GM18861 (cell line): Measurements from ENCODE around the gene PUSL1.

Source experiments
- ATAC-seq: cut with Tn5 transposase; IDR thresholded peaks from one replicate; pipeline ENCODE4 v1.9.1; 2021; ENCODE audit not compliant: unreplicated experiment

The PUSL1 gene

DNA sequence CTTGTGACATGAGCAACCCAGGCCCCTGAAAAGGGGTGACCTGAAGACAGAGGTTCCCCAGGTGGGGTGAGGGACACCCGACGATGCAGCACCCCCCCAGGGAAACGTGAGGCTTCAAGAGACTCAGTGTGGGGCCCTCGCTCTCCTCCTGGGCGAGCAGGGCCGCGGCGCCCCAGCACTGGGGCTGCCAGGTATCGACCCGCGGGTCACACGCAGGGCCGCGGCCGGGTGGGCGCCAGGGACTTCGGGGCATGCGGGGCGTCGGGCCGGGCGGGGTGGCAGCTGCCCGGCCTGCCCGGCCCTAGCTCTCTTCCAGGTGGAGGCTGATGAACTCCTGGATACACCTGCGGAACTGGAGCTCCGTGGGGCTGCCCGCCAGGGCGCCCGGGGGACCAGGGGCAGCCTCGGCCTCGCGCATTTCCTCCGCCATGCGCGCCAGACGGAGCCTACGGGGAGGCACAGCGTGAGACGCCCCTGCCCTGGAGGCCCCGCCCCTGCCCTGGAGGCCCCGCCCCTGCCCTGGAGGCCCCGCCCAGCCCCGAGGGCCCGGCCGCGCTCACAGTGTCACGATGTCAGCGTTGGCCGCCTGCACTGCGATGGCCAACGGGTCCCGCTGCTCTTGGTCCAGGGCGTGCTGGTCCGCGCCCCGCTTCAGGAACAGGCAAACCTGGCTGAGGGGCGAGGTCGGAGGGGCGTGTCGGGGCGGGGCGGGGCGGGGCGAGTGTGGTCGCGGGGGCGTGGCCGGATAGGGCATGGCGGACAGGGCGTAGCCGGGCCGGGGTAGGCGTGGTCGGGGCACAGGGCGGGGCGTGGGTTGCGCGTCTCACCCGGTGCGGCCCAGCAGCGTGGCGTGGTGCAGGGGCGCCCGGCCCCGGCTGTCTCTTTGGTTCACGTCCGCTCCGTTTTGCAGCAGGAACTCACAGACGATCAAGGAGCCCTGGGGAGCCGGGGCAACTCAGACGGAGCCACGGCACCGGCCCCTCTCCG, 14.8 kb upstream of the PUSL1 start:
- ATAC-seq = no peak

DNA sequence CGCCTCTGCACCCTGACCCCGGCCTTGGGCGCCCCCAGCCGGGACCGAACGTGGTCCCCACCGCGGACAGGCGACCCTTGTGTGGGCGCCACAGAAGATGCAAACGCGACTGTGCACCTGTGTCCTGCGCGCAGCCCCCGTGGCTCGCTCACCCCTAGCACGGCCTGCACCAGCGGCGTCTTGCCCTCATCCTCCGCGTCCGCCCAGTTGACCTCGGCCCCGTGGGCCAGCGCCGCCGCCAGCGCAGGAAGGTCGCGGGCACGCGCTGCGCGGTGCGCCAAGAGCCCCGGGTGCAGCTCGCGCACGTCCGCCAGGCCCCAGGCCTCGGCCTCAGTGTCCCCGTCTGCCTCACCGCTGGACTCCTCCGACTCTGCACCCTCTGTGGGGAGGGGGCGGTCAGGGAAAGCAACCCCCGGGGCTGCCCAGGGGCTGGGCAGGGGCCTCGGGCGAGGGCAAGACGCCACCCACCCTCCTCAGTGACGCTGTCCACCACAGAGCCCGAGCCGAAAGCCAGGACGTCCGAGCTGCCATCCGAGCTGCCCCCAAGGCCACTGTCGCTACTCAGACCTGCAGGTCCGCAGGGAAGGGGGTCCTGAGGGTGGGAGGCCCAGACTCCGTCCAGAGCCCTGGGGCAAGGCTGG, 14.0 kb upstream of the PUSL1 start:
- ATAC-seq = no peak

DNA sequence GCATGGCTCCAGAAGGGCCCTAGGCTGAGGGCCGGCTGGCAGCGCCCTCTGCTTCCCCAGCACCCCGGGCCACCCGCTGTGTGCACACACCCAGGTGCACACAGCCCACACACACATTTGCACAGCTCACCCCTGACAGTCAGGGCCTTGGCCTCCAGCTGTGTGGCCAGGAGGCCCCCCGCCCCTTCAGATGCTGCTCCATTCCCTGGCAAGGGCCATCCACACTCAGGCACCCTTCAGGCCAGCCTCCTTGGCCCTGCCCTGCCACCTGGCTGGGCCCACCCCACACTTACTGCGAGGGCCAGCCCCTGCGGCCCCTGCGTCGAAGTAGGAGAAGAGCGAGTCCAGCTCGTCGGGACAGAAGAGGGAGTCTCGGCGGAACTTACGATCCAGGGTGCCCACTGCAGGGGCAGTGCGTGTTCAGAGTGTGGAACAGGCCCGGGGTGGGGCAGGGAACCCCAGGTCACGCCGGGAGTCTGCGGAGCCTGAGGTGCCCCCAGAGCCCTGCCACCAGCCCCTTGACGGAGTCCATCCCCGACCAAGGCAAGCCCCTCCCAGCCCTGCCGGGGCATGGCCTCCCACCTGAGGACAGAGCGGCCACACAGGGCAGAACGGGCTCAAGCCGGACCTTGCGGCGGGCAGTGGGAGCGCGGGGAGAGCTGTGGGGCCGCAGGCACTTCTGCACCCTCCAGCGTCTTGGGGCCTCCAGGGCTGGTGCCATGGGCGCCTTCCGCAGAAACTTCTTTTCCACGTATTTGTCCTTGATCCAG, 13.1 kb upstream of the PUSL1 start:
- no peak for ATAC-seq

DNA sequence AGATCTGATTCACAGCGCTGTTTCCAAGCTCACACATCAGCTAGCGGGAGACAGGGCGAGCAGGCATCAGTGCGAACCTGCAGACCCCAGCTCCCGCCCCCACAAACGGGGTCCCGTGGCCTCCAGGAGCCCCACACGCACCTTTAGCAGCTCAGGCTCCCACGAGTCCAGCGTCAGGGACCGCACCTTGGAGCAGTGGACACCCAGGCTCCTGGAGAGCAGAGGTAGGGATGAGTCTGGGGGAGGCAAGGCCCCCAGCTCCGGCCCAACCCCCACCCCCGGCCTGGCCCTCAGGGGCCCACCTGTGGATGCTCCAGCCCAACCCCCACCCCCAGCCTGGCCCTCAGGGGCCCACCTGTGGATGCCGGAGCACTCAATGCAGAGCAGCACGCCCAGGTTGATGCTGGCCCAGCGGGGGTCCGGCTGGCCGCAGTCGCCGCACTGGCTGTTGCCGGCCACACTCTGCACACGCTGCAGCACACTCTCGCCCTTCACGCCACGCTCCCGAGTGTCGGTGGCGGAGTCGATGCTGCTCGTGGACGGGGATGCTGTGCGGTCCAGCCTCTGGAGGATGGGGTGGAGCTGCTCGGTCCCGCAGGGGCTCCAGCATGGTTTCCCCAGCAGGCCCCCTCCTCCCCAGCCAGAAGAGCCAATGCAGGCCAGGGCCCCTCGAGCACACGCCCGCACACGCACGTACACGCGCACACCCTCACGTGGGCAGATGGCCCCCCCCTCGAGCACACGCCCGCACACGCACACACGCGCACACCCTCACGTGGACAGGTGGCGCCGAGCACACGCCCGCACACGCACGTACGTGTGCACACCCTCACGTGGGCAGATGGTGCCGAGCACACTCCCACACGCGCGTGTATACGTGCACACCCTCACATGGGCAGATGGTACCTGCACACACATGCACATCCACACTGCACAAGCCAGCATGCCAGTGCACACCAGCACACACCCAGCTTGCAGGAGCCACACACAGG, 12.0 kb upstream of the PUSL1 start:
- ATAC-seq = no peak

DNA sequence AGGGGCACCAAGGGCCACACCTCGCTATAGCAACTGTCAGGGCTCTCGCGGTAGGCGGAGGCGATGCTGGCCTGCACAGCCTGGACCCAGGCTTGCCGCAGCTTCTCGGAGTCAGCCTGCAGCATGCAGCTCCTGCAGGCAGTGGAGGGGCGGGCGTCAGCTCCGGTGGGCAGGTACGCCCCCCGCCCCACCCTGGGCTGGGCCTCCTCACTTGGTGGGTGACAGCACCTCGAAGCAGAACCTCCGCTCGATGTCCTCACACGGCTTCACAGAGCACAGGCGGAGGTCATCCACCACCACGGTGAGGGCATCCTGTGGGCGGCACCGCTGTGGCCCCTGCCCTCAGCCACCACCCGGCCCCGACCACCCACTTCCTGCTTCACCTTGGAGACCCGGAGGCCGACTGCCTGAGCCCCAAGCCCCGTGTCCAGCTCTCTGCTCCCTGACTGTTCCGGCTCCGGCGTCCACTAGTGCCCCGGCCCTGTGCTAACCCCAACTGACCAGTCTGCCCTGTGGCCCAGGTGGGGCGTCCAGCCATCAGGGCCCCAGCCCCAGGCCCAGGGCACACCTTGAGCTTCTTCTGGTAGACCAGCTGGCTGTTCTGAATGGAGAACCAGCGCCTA, 10.5 kb upstream of the PUSL1 start:
- ATAC-seq = no peak

DNA sequence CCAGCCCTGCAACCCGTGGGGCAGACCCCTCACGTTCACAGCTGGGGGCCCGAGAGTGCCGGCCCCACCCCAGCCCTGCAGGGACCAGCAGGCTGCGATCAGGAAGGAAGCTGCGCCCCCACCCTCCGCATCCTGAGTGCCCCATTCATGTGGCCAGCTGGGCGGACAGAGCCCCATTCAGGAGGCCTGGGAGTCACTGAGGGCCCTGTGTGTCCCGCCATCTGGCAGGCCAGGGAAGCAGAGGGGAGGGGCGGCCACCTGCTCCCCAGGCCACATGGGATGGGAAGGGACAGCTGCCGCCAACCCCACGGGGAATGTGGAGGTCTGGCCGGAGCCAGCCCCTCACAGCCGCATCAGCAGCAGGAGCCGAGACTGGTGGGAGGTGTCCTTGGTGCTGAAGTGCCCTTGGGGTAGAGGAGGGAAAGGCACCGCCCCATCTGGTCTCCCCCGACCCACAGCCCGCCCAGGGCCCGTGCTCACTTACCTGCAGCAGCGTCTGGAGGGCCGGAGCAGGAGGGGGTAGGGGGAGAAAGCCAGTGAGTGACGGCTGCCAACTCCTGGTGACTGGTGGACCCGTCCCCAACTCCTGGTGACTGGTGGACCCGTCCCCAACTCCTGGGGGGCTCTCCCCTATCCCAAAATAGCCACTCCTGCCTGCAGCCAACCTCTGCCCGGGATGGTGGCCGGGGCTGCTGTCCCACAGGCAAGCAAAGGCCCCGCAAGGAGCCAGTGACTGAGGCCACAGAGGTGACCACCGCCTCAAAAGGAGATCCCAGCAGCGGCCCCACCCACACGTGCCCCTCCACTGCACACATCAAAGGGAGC, 9.3 kb upstream of the PUSL1 start:
- no peak for ATAC-seq

DNA sequence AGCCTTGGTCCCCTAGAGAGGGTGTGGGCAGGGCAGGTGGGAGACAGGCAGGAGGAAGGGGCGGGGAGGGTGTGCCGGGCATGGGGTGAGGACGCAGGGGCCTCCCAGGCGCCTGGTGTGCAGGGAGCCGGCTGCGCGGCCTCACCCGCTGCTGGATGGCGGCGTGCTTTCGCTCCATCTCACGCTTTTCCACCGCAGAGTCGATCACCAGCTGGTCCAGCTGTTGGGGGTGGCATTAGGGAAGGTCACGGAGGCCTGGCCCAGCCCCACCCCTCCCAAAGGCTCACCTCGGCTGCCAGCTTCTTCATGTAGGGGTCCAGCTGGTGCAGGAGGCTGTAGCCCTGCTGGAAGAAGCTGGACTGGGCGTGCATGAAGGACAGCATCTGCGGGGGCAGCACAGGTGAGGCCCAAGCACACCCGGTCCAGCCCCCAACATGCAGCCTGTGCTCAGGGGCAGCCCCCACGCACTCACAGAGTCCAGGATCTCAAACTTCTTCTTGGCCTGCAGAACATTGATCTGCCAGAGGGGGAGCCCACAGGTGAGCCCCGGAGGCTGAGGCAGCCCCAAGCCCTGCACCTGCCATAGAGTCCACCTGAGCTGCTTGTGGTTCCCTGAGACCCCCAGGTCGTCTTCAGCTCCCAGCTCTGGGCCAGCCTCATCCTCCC, 8.6 kb upstream of the PUSL1 start:
- ATAC-seq = no peak

DNA sequence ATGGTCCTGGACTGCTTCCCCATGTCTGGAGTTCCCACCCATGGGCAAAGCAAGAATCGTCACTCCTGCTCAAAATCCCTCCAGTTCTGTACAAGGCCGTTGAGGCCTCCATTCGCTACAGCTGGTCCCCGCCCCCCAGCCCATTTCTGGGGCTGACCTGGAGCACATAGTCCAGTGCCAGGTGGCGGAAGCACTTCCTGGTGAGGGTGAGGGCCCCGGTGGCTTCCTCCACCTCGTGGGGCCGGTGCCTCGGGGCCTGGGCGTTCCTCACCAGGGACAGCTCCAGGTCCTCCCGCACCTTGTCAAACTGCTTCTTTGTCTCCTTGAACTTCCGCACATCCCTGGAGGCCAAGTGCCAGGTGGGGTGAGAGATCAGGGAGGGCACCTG, 8.1 kb upstream of the PUSL1 start:
- no peak for ATAC-seq

DNA sequence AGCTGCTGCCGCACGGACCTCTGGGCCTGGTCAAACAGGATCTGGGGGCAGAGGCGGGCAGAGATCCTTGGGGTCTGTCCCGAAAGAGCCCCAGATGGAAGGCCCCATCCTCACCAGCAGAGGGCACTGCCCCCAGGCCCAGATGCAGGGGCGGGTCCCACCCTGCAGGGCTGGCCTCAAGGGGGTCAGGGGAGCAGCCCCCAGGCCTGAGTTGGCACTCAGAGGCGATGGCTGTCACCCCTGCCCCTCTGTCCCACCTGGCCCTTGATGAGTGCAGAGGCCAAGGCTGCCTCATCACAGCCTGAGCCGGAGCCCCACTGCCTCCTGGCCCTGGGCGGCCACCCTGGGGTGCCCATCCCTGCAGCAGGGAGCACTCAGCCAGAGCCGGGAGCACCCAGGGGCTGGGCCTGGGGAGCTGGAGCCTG, 6.4 kb upstream of the PUSL1 start:
- no peak for ATAC-seq

DNA sequence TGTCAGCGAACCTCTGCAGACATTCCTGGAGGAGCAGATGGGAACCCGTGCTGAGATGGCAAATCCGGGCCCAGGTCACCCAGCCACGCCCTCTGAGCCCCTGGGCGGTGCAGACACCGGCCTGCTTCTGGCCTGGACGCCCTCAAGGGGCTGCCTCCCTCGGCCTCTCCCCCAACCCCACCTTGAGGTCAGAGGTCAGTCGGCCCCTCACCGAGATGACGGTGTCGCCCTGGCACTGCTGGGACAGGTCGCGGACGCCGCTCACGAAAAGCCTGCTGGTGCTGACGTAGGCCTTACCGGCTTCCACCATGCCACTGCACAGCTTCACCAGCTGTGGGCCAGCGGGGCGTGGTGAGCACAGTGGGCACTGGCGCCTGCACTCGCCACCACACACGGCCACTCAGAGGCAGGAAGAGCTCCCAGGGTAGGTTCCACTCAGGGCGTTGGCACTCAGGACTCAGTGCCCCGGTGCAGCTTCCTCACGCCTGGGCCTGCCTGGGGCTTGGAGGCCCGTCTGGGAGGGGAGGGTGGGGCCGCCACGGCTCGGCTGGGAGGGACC, 5.4 kb upstream of the PUSL1 start:
- no peak for ATAC-seq

DNA sequence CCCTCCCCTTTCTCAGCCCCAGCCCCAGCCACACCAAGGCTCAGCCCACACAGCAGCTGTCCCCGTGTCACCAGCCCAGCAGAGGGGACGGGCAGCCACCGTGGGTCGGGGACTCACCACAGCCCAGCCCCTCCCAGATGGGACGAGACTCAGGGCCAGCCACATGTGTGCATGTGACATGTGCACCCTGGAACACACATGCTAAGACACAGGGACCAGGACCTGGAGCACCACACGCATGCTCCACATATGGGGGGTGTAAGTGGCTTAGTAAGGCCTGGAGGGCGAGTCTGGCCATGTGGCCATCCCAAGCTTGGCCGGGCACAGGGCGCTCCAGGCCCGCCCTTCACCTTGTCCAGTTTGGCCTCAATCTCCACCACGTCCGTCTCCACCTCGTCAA, 4.7 kb upstream of the PUSL1 start:
- no peak for ATAC-seq

DNA sequence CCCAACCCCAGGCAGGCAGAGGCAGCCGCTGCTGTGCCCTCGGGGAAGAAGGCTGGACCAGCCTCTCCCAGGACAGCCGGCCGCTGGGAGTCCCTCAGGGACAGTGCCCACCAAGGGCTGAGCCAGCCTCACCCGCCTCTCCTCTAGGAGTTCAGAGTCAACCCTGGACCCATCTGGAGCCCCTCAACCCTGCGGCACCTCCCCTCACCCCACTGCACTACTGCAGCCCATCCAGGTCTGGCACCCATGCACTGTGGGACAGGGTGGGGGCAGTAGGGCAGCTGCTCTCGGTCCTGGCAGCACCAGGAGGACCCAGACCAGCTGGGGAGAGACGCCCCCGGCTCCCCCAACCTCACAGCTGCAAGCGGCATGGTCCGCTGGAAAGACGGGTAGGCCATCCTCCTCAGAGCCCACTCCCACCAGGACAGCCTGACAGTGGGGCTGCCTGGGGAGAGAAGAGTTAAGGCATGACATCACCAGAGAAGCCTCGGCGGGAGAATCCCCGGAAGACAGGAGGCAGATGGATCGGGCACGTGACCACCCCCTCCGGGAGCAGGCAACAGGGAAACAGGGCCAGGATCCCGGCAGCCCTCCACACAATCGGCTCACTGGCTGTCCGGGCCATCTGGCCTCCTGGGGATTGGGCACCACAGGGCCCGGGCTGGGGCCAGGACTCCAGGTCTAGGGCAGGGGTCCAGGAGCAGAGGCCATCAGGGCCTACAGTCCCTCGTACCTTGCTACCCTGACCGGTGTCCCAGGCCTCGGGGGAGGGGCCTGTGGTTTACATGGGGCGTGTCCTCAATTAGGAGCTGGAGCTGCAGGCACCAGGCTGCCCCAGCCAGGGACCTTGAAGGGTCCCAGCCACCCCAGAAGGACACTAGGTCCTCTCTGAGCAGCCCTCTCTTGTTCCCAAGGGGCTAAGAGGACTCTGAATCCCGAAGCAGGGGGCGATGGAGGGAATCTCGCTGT, 3.8 kb upstream of the PUSL1 start:
- ATAC-seq = no peak

DNA sequence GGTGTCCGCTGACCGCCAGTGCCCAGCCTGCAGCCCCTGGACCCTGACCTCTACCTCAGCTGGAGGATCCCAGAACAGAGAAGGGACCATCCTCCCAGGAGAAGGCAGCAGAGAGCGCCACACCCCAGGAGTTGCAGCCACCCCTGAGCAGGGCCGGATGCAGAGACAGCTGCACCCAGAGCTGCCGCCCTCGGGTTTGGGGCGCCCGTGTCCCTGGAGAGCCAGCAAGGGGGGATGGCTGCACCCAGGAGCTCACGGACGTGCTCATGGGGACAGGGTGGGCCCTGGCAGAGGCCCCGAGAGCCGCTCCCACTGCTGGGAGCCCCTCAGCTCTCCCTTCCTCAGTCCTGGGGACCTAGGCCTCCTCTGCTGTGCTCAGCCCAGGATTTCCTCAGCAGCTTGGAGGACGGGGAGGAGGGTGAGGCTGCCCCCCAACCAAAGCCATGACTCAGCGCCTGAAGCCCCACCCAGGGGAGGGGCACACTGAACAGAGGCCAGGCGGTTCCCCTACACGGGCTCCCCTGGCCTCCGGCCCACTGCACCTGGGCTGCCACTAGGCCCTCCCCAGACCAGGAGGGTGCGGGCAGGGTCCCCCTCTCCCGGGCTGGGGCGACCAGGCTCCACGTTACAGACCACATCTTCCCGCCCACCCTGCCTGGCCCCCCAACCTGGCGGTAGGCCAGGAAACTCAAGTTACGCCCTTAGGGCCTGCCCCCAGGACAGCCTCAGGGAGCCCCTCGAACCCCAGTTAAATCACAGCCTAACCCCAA, 2.9 kb upstream of the PUSL1 start:
- ATAC-seq = peak; percentile 27

DNA sequence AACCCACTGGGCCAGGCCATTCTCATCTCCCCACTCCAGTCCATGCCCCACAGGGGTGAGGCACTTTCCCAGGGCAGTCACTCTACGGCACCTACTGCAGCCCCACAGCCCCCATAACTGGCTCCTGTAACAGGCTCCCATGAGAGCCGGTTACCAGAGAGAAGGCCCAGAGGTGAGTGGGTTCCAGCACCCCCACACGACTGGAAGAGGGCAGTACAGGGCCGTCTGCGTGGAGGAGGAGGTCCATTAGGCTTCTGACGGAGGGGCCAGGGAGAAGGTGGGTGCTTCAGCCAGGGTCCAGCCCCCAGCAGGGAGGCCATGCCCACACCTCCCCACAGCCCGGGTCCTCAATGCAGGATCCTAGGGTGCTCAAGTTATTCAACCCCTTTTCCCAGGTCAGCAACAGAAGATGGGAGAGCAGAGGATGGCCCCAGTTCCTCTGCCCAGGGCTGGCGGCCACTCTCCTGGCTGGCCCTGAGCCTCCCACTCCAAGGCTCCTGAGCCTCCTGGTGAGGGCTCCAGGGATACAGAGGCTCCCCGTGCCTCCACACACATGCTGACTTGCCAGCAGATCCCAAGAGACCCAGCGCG, 2.2 kb upstream of the PUSL1 start:
- no peak for ATAC-seq

DNA sequence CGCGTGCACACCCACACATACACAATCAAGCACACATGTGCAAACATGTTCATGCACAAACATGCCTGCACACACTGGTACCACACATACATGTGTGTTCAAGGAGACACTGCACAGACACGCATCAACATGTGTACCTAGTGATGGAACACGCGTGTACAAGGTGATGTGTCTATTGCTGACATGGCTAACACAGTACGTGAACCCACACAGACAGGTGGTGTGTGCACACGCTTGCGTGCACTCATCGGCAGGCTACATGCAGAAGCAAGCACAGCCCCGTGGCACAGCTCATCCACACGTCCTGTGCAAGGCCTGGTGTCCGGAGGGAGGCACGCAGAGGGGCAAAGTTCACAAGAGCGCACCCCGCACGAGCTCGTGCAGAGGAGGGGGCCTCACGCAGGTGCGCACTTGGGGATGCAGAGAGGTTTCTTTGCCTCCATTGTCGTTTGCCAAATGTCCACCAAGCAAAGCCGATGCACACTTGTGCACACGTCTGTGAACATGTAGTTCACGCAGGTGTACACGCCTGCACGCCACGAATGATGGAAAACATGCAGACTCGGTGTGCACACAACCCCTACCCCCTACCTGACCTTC, 1.6 kb upstream of the PUSL1 start:
- ATAC-seq = no peak
